HG02588 (cell line): ENCODE data around the gene TRPC4AP.
"Not testable (repeated sequence)": the region's sequence is repeated elsewhere in the genome, so short reads cannot be mapped to it uniquely, and the experiment has no call there.

Experiments
- ATAC-seq: cut with Tn5 transposase; IDR thresholded peaks from one replicate; pipeline ENCODE4 v1.9.1; 2021; ENCODE audit warnings: mild to moderate bottlenecking, moderate library complexity; ENCODE audit not compliant: unreplicated experiment

The TRPC4AP gene

DNA sequence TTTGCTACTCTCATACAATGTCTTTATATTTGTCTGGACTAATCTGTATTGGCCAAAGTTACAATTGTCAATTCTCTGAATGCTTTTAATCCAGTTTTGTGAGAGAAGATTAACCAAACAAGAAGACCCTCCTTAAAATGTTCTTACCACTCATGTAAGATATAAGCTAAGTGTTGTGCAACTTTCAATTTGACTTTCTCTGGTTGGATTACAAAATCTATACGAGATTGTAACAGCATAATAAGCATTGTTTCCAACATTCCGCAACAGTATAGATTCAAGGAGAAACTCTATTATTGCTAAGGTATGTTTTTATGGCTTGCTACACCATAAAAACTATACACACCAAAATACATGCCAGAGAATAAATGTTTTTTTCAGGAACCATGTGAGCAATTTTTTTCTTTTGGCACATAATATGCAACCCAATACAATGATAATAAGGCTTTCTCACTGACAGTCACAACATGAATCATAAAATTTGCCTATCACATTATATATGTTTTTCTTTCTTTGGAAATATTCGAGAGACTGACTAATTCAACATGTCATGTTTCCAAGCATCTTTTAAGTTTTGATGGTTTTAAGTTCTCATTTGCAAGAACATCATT, 12.2 kb upstream of the TRPC4AP start:
- ATAC-seq, result no peak

DNA sequence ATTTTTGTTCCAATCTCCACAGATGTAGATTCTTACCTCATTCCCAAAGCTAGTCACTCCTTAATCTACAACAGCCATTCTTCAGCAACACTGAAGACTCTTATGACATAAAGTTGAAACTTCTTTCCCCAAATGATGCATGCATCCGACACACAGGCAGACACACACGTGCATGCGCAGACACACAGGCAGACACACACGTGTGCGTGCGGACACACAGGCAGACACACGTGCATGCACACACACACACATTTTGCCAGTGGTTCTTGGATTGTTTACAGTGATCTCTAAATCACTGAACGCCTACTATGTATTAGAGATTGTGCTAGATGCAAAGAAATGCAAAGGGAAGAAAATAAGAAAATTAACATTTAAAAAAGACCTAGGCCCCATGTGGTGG, 9.0 kb upstream of the TRPC4AP start:
- no peak for ATAC-seq

DNA sequence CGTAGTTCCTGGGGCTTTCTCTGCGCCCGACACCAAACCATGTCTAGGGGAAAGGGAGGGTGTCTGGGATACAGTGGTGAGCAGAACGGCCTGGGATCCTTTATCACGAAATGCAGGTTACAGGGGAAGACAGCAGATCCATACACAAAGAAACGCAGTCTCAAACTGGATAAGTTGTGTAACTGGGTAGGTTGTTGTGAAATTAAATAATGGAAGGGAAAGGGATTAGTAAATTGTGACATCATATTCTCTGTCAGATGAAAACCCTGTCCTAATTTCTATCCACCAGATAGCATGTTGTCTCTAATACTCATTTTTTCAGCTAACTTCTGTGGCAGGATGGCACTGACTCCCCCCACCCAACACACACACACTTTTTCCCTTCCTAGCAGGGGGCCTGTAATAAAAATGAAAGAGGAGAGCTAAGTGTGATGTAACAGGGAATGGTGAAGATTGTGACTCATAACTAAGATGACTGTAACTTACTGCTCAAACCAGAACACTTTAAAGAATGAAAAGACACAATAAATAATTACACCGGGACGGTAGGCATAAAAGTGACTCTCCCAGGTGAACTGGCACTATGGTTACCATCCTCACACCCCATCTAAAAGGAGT, 769 bp upstream of the TRPC4AP start:
- ATAC-seq, result no peak

DNA sequence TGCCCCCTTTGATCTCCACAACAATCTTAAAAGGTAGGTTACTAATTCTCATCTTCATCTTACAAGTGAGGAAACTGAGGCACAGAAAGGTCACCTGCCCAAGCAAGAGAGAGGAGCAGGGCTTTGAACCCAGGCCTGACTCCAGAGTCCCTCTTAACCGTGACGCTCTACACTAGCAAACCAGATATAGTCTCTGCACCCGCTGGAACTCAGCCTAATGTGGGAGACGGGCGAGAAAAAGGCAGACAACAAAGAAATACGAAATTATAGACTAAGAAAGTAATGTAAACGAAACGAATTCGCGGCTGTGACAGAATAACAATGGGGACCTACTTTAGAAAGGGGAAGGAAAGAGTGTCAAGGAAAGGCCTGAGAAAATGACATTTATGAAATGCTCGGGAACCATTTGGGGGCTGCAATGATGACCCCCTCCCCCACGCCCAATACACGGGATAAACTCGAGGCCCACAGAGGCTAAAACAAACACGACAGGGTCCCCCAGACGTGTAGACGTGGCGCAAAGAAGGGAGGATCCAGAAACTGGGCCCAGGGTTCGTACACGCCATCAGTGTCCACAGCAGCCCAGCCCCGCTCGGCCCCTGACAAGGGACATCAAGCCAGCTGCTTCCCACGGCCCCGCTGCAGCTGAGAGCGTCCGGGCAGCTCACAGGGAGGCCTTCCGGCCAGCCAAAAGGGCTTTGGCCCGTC, 637 bp downstream of the TRPC4AP start:
- ATAC-seq, result peak; percentile 10

DNA sequence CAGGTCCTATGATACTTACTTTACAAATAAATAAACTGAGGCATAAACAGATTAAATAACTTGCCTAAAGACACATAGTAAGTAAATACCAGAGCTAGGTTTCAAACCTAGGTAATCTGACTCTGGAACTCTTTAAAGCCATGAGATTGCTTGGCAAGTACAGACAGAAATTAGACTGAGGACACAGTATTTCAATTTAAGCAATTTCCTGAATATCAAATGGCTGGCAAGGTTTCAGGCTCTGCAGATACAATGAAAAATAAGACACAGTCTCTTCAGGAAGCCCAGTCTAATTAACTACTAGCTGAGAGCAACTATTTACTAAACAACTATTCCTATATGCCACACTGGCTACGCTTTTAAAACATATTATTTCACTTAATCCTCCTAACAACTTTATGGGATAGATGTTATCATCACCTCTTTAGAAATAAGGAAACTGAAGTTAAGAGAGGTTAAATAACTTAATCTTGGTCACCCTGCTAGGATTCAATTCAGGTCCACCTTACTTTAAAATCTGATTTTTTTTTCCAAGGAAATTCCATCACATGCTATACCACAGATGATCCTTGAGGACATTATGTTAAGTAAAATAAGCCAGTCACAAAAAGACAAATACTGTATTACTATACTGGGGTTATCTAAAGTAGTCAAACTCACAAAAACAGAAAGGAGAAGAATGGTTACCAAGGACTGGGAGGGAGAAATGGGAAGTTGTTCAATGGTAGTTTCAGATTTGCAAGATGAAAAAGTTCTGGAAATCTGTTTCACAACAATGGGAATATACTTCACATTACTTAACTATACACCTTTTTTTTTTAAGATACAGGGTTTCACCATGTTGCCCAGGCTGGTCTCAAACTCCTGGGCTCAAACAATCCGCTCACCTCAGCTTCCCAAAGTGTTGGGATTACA, 4.1 kb downstream of the TRPC4AP start:
- no peak for ATAC-seq

DNA sequence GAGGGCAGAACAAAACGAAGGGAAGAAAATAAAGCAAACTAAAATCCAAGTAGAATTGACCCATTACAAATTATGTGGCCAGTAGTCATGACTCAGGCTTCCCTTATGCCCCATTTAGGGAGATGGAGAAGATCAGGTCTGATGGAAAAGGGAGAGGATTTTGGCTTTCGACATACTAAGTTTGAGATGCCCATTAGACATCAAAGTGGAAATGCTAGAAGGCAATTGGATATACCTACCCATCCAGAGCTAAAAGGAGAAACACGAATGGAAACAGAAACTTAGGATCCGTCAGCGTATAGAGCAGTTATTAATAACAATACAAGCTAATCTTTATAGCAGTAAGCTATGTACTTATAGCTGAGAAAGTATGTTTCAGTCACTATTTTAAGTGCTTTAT, 4.8 kb downstream of the TRPC4AP start:
- ATAC-seq, result no peak

DNA sequence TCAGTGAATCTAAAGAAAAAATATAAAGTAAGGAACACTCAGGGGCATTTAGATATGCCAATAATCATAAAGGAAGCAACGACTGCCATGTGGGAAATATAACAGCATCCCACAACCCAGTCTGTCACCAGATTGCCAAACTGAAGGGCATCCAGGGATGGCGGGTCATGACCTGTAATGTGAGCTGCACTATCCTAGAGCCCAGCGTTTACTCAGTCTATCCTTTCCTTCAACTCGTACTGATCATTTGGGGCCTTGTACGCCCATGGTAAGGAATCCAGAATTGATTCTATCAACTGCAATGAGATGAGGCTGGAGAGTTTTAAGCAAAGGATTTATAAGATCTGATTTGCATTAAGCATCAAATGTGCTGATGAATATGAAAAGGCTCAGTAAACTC, 5.3 kb downstream of the TRPC4AP start:
- no peak for ATAC-seq

DNA sequence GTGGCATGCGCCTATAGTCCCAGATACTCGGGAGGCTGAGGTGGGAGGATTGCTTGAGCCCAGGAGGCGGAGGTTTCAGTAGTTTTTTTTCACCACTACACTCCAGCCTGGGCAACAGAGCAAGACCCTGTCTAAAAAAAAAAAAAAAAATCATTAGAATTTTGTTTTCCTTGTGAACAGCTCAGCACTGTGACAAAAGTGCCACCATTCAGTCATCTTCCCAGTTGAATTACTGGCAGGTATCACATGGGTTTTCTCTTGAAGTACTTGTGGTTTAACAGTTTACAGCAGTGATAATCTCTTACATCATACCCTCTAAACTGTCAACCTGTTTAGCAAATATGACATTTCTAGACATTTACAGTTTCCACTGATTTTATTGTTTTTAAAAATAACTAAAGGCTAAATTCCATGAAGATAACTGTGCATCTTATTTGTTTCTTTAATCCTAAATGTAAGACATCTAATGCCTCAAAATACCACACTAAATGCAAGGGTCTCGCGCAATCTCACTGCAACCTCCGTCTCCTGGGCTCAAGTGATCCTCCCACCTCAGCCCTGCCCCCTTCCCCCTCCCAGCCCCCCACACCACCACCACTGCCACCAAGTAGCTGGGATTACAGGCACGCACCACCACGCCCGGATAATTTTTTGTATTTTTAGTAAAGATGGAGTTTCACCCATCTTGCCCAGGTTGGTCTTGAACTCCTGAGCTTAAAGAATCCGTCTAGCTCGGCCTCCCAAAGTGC, 7.0 kb downstream of the TRPC4AP start:
- no peak for ATAC-seq

DNA sequence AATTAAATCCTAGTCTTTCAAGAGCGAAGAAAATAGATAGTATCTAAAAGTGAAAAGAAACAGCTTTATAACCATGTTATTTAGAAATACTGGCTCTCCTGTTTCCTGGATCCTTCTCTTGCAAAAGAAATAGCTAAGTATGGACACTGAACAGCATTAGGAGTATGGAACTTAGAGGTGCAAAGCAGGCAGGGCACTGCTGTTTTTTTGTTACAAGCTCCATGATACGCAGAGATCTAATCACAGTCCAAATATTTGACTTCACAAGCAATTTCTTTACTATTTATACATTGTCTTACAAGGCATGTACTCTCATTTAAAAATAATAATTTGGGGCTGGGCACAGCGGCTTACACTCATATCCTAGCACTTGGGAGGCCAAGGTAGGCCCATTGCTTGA, 7.6 kb downstream of the TRPC4AP start:
- ATAC-seq, result no peak

DNA sequence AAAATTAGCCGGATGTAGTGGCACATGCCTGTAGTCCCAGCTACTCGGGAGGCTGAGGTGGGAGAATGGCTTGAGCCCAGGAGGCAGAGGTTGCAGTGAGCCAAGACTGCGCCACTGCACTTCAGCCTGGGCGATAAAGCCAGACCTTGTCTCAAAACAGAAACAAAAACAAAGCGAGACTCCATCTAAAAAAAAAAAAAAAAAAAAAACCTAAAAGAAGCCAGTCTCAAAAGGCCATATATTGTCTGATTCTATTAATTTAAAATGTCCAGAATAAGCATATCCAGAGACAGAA, 12.3 kb downstream of the TRPC4AP start:
- ATAC-seq, result not testable (repeated sequence)

DNA sequence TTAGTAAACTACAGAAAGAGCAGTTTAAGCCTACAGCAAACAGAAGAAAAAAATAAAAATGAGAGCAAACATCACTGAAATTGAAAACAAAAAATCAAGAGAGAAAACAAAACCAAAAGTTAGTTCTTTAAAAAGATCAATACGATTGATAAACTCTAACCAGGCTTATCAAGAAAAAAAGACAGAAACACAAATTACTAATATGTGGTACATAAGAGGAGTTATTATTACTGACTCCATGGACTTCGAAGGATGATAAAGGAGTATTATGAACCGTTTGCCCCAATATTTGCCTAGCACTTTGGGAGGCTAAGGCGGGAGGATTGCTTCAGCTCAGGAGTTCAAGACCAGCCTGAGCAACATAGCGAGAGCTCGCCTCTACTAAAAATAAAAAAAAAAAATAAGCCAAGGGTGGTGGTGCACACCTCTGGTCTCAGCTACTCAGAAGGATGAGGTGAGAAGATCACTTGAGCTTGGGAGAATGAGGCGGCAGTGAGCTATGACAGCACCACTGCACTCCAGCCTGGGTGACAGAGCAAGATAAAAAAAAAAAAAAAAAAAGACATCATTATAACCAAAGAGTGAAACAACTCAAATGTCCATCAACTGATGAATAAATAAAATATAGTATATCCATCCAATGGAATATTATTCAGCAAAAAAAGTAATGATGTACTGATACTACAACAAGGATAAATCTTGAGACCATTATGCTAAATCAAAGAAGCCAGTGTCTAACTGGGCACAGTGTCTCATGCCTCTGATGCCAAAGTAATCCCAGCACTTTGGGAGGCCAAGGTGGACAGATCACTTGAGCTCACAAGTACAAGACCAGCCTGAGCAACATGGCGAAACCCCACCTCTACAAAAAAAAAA, 12.9 kb downstream of the TRPC4AP start:
- no peak for ATAC-seq

DNA sequence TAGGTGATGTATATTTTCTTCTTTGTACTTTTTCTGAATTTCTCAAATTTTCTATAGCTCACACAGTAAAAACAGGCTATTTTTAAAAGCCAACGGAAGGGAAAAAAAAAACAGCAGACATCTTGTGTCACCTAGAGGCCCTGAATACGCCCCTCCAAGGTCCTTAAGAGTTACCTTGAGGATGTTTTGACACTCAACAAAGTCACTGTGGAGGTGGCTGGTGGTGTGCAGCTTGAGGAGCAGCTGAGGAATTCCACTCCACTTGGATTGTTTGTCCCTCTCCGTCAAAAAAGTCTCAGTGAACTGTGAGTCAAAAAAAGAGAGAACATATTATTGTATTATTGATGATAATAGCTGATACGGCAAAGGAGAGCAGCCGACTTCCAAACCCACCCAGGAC, 14.7 kb downstream of the TRPC4AP start:
- ATAC-seq, result no peak

DNA sequence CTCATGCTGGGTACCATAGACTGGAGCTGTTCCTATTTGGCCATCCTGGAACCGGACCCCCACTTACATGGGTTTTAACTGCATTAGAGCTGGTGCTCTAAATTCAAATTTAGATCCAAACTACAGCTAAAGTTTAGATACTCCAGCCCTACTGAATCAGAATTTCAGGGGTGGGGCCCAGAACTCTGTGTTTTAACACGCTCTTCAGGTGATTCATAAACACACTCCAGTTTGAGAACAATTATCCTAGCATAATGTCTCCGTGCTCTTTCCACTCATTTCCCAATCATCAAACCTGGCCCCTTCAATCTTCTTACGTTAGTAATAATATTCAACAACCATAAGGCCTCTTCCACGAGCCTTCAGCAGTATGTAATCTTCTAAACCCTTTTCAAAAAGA, 15.3 kb downstream of the TRPC4AP start:
- ATAC-seq, result no peak

DNA sequence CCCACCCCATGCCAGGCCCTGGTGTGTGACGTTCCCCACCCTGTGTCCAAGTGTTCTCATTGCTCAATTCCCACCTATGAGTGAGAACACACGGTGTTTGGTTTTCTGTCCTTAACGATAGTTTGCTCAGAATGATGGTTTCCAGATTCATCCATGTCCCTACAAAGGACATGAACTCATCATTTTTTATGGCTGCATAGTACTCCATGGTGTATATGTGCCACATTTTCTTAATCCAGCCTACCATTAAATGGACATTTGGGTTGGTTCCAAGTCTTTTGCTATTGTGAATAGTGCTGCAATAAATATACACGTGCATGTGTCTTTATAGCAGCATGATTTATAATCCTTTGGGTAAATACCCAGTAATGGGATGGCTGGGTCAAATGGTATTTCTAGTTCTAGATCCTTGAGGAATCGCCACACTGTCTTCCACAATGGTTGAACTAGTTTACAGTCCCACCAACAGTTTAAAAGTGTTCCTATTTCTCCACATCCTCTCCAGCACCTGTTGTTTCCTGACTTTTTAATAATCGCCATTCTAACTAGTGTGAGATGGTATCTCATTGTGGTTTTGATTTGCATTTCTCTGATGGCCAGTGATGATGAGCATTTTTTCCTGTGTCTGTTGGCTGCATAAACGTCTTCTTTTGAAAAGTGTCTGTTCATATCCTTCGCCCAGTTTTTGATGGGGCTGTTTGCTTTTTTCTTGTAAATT, 21.0 kb downstream of the TRPC4AP start:
- ATAC-seq, result not testable (repeated sequence)

DNA sequence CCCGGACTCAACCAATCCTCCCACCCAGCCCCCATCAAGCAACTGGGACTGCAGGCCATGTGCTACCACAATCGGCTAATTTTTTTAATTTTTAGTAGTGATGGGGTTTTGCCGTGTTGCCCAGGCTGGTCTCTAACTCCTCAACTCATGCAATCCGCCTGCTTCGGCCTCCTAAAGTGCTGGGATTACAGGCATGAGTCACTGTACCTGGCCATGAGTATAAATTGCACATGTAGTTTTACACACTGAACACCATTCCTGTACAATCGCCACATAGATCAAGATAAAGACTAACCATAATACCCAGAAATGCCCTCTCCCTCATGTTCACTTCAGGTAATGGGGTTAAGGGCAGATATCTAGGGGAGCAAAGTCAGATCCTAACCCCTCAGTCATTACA, 26.4 kb downstream of the TRPC4AP start:
- no peak for ATAC-seq

DNA sequence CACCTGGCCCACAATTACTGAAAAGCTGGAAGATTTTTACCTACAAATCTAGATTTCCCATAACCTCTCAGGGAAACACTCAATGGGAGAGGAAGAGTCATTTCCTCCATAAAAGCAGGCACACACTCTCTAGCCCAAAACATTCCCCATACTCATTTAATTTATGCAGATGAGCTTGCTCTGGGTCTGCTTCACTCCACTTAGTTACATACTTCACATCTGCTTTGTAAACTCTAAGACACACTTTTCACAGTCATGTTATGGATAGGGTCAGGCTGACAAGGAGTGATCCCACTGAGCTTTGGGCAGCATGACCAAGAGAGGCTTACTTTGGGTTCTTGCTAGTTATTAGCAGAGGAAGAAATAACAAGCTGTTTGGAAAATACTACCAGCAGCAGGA, 27.4 kb downstream of the TRPC4AP start:
- no peak for ATAC-seq

DNA sequence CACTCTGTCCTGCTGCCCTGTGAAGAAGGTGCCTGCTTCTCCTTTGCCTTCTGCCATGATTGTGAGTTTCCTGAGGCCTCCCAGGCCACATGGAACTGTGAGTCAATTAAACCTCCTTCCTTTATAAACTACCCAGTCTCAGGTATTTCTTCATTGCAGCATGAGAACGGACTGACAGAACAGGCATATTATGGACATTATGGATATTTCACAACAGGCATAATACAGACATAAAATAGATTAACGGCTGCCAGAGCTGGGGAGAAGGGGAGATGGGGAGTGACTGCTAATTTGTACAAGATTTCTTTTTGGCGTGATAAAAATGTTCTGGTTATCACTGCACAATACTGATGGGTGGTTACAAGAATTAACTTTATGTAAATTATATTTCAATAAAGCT, 29.4 kb downstream of the TRPC4AP start:
- no peak for ATAC-seq

DNA sequence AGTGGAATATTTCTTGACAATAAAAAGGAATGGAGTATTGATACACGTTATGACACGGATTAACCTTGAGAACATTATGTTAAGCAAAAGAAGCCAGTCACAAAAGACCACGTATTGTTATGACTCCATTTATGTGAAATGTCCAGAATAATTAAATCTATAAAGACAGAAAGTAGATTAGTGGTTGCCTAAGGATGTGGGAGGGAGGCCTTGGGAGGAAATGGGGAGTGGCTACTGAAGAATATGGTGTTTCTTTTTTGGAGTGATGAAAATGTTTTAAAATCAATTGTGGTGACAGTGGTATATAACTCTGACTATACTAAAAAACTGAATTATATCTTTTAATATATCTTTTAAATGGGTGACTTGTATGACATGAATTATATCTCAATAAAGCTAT, 30.1 kb downstream of the TRPC4AP start:
- no peak for ATAC-seq

DNA sequence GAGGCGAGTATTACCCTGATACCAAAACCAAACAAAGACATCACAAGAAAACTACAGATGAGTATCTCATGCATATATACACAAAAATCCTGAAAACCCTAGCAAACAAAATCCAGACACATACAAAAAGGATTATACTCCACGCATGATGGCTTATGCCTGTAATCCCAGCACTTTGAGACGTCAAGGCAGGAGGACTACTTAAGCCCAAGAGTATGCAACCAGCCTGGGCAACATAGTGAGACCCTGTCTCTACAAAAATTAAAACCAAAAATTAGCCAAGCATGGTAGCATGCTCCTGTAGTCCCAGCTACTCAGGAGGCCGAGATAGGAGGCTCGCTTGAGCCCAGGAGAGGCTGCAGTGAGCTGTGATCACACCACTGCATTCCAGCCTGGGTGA, 32.4 kb downstream of the TRPC4AP start:
- ATAC-seq, result no peak
